Left hindlimb (tissue), 1 donor: ENCODE measurements around the gene SYNJ2.

ENCODE experiments used
- DNase-seq: peaks from one replicate; pipeline ENCODE4 v3.0.0-alpha.2; 2018

Gene SYNJ2

GRCh38 chr6:158044525-158044888, 62.8 kb downstream of the SYNJ2 start:
- DNase-seq, result no peak

- DNase-seq, result peak; percentile 4
These were observed 64.8 kb downstream of the SYNJ2 start for GRCh38 chr6:158046201-158047126.

- DNase-seq, result peak; percentile 24
These were observed 65.5 kb downstream of the SYNJ2 start for GRCh38 chr6:158047127-158047518.

GRCh38 chr6:158047563-158048323, 66.1 kb downstream of the SYNJ2 start:
- DNase-seq, result peak; percentile 16

- DNase-seq, result peak; percentile 6
These were observed 66.9 kb downstream of the SYNJ2 start for GRCh38 chr6:158048589-158048988.

GRCh38 chr6:158049055-158050028, 67.7 kb downstream of the SYNJ2 start:
- peak; percentile 2 for DNase-seq

GRCh38 chr6:158050107-158050735, 68.6 kb downstream of the SYNJ2 start:
- no peak for DNase-seq

- DNase-seq, result no peak
These were observed 69.3 kb downstream of the SYNJ2 start for GRCh38 chr6:158050955-158051354.

- no peak for DNase-seq
These were observed 70.3 kb downstream of the SYNJ2 start for GRCh38 chr6:158051968-158052367.

GRCh38 chr6:158053377-158054313, 72.0 kb downstream of the SYNJ2 start:
- DNase-seq, result no peak

GRCh38 chr6:158056355-158056754, 74.7 kb downstream of the SYNJ2 start:
- DNase-seq, result no peak

GRCh38 chr6:158056804-158057203, 75.1 kb downstream of the SYNJ2 start:
- DNase-seq, result no peak

- no peak for DNase-seq
These were observed 75.7 kb downstream of the SYNJ2 start for GRCh38 chr6:158057213-158057987.

GRCh38 chr6:158058171-158058651, 76.5 kb downstream of the SYNJ2 start:
- DNase-seq, result no peak

GRCh38 chr6:158059108-158059507, 77.4 kb downstream of the SYNJ2 start:
- no peak for DNase-seq

GRCh38 chr6:158060455-158061360, 79.0 kb downstream of the SYNJ2 start:
- peak; percentile 85 for DNase-seq

GRCh38 chr6:158061361-158061708, 79.7 kb downstream of the SYNJ2 start:
- DNase-seq, result no peak

GRCh38 chr6:158061709-158062461, 80.2 kb downstream of the SYNJ2 start:
- DNase-seq, result no peak
